Small intestine (tissue), 7 donors: ENCODE data around the gene ANAPC4. TPM values are rescaled to one million over a fixed set of nuclear protein-coding genes. Genes with fewer than 3 reads are reported as not detected.

Experiments
- DNase-seq, 2 donors: peaks; one replicate each; pipeline versions ENCODE4 v3.0.0 to v3.0.0-alpha.2; 2013
- FAIRE-seq: peaks from 2 replicates; lab custom pipeline; 2012; peaks lifted over from hg19 to GRCh38; lab: Jason Lieb, UNC
- H3K27ac ChIP-seq, 3 donors: one replicate each; pipeline ENCODE4 v1.5.1; 2013; ENCODE audit warnings: low read length in 2 of 3, mild to moderate bottlenecking in 2 of 3, control low read depth in 1 of 3, inconsistent platforms in 1 of 3, low read depth in 1 of 3, moderate library complexity in 1 of 3
- H3K27me3 ChIP-seq, 3 donors: one replicate each; pipeline ENCODE4 v1.6.1; 2013; ENCODE audit warnings: low read length in 3 of 3, inconsistent platforms in 1 of 3; ENCODE audit not compliant: control insufficient read depth in 3 of 3, insufficient read depth in 3 of 3
- H3K36me3 ChIP-seq, 3 donors: one replicate each; pipeline ENCODE4 v1.6.1; 2013; ENCODE audit warnings: low read length in 3 of 3, inconsistent platforms in 1 of 3, low read depth in 1 of 3, mild to moderate bottlenecking in 1 of 3, moderate library complexity in 1 of 3; ENCODE audit not compliant: control insufficient read depth in 3 of 3, insufficient read depth in 2 of 3
- H3K4me1 ChIP-seq, 3 donors: one replicate each; pipeline ENCODE4 v1.6.1; 2013; ENCODE audit warnings: low read length in 2 of 3, inconsistent platforms in 1 of 3, low read depth in 1 of 3, mild to moderate bottlenecking in 1 of 3, moderate library complexity in 1 of 3; ENCODE audit not compliant: control insufficient read depth in 3 of 3, insufficient read depth in 2 of 3
- H3K4me3 ChIP-seq, 3 donors: one replicate each; pipeline ENCODE4 v1.5.1; 2013; ENCODE audit warnings: low read length in 3 of 3, control low read depth in 1 of 3, inconsistent platforms in 1 of 3, low read depth in 1 of 3, mild to moderate bottlenecking in 1 of 3, moderate library complexity in 1 of 3
- H3K9me3 ChIP-seq, 2 donors: one replicate each; pipeline ENCODE4 v1.6.1; 2013; ENCODE audit warnings: low read depth in 1 of 2, low read length in 1 of 2; ENCODE audit not compliant: control insufficient read depth in 2 of 2, insufficient read depth in 1 of 2
- WGBS, 3 donors: extraction: QIAGEN DNeasy Blood & Tissue Kit; methylation state at CpG; one replicate each; pipeline ENCODE4 v1.1.7; 2013; 5-methylcytosine and 5-hydroxymethylcytosine counted together
- polyA plus RNA-seq, 4 donors: library from polyadenylated mRNA; stranded (reverse) in 3 of 4; unstranded in 1 of 4; fragments of 200-250 nt in 3 of 4; fragments of 120-200 nt in 1 of 4; gene quantifications; one replicate each; pipeline versions ENCODE4 v1.2.1 to v1.2.3, GENCODE V29; 2013
- donor health status: healthy with polysubstance abuse.
- donor health status: control.
- donor health status: control.
- donor health status: Bipolar disorder and iron deficiency.
- donor health status: healthy.

The ANAPC4 gene
- polyA plus RNA-seq, 4 donors, result 15.8 to 37.8 (median 20.8) TPM

- H3K4me1 ChIP-seq, result no peaks in the 10 kb centered on the region
- H3K27ac ChIP-seq, result no peak overlapping the region
- no peaks in the 10 kb centered on the region for H3K27me3 ChIP-seq
- WGBS, 3 donors, result 82 to 97% (median 96%) methylated on average over 4 of the region's 4 CpGs
- no peaks in the 10 kb centered on the region for H3K9me3 ChIP-seq
- FAIRE-seq, result no peak
- peaks cover 12 to 16% (median 13%) of the 10 kb centered on the region in 3 donors for H3K36me3 ChIP-seq
- no peak overlapping the region for H3K4me3 ChIP-seq
- DNase-seq, result no peak
Observed at GRCh38 chr4:25410820-25411529, 33.9 kb downstream of the ANAPC4 start.

- Histone ChIP-seq H3K36me3 (peaks cover 14 to 16% (median 16%) of the 10 kb centered on the region in 3 donors), H3K4me3 (no peak overlapping the region), H3K27me3 (no peaks in the 10 kb centered on the region), H3K4me1 (no peaks in the 10 kb centered on the region), H3K9me3 (no peaks in the 10 kb centered on the region), H3K27ac (no peak overlapping the region)
- no peak for FAIRE-seq
- WGBS, 3 donors, result 67 to 85% (median 81%) methylated on average over 3 of the region's 3 CpGs
- no peak for DNase-seq
Observed at GRCh38 chr4:25413261-25413660, 36.2 kb downstream of the ANAPC4 start.

DNA sequence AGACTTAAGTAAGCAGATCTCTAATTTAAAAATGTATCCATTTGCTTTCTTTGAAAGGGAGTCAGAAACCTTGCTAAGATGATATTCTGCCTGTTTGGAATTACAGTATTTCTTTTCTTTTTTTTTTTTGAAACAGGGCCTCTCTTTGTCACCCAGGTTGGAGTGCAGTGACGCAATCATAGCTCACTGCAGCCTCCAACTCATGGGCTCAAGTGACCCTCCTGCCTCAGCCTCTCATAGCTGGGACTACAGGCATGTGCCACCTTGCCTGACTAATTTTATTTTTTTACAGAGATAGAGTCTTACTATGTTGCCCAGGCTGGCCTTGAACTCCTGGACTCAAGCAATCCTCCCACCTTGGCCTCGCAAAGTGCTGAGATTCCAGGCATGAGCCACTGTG is 40.0 kb downstream of the ANAPC4 start:
- no peaks in the 10 kb centered on the region for H3K27me3 ChIP-seq
- no peak for FAIRE-seq

GRCh38 chr4:25420931-25421330 is 43.9 kb downstream of the ANAPC4 start:
- Histone ChIP-seq H3K27ac (no peak overlapping the region), H3K4me1 (peaks cover 0 to 5% (median 2%) of the 10 kb centered on the region in 3 donors), H3K9me3 (no peaks in the 10 kb centered on the region), H3K4me3 (no peak overlapping the region), H3K36me3 (peaks cover 3 to 11% (median 4%) of the 10 kb centered on the region in 3 donors), H3K27me3 (no peaks in the 10 kb centered on the region)
- FAIRE-seq, result no peak
- no peak for DNase-seq
- 91 to 97% (median 97%) methylated on average over 1 of the region's 1 CpG for WGBS, 3 donors

More for the DNA sequence above, 40.0 kb downstream of the ANAPC4 start:
- whole genome bisulfite sequencing, 3 donors, result 90 to 96% (median 91%) methylated on average over 2 of the region's 2 CpGs
- no peak for DNase-seq
- H3K4me3 ChIP-seq, result no peak overlapping the region
- H3K4me1 ChIP-seq, result peaks cover 0 to 4% (median 2%) of the 10 kb centered on the region in 3 donors
- no peaks in the 10 kb centered on the region for H3K9me3 ChIP-seq
- no peak overlapping the region for H3K27ac ChIP-seq
- H3K36me3 ChIP-seq, result peaks cover 8 to 14% (median 11%) of the 10 kb centered on the region in 3 donors

GRCh38 chr4:25421816-25422525 is 44.9 kb downstream of the ANAPC4 start:
- DNase-seq, result peak; percentile 60
- WGBS, 3 donors, result 41 to 60% (median 47%) methylated on average over 5 of the region's 5 CpGs
- no peak overlapping the region for H3K4me3 ChIP-seq
- H3K27me3 ChIP-seq, result no peaks in the 10 kb centered on the region
- H3K36me3 ChIP-seq, result peaks cover 3 to 10% (median 4%) of the 10 kb centered on the region in 3 donors
- H3K9me3 ChIP-seq, result no peaks in the 10 kb centered on the region
- no peak for FAIRE-seq
- H3K4me1 ChIP-seq, result peaks cover 0 to 5% (median 2%) of the 10 kb centered on the region in 3 donors
- peak overlapping the region in 1 of 3 donors; percentile 79 for H3K27ac ChIP-seq

GRCh38 chr4:25423548-25423947 is 46.5 kb downstream of the ANAPC4 start:
- no peak for FAIRE-seq
- Histone ChIP-seq H3K4me1 (peaks cover 0 to 5% (median 2%) of the 10 kb centered on the region in 3 donors), H3K9me3 (no peaks in the 10 kb centered on the region), H3K27ac (no peak overlapping the region), H3K4me3 (no peak overlapping the region), H3K27me3 (no peaks in the 10 kb centered on the region), H3K36me3 (peaks cover 0 to 4% (median 0%) of the 10 kb centered on the region in 3 donors)
- no peak for DNase-seq
- WGBS, 3 donors, result 94 to 100% (median 95%) methylated on average over 1 of the region's 1 CpG

- FAIRE-seq (no peak), DNase-seq (peak; percentile 35 to 39)
- Histone ChIP-seq H3K36me3 (peaks cover 0 to 2% (median 0%) of the 10 kb centered on the region in 3 donors), H3K27me3 (no peaks in the 10 kb centered on the region), H3K4me3 (no peak overlapping the region), H3K27ac (no peak overlapping the region), H3K4me1 (peaks cover 0 to 5% (median 2%) of the 10 kb centered on the region in 3 donors), H3K9me3 (no peaks in the 10 kb centered on the region)
- WGBS, 3 donors, result 84 to 90% (median 85%) methylated on average over 9 of the region's 9 CpGs
Observed at GRCh38 chr4:25424539-25425228, 47.6 kb downstream of the ANAPC4 start.

DNA sequence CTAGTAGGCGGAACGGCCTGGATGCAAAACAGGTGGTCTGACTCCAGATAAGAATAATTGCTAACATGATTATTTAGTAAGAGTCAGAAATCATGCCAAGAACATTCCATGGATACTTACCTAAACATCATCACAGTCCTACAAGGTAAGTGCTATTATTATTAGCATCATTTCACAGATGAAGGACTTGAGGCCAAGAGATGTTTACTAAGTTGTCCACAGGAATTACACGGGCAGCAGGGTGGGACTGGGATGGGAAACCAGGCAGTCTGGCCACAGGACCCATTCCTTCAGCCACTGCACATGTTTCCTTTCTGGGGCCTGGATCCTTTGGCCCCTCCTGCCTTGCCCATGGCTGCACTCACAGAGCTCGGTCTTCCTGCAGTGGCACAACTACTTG is 48.3 kb downstream of the ANAPC4 start:
- H3K4me3 ChIP-seq, result no peak overlapping the region
- H3K27ac ChIP-seq, result no peak overlapping the region
- H3K27me3 ChIP-seq, result no peaks in the 10 kb centered on the region
- H3K9me3 ChIP-seq, result no peaks in the 10 kb centered on the region
- WGBS, 3 donors, result 72 to 80% (median 80%) methylated on average over 4 of the region's 4 CpGs
- peaks cover 0 to 1% (median 0%) of the 10 kb centered on the region in 3 donors for H3K36me3 ChIP-seq
- peaks cover 0 to 5% (median 2%) of the 10 kb centered on the region in 3 donors for H3K4me1 ChIP-seq
- DNase-seq (no peak), FAIRE-seq (no peak)
